HepG2 (cell line): ENCODE measurements around the gene NUDT3. TPM values are rescaled to one million over a fixed set of nuclear protein-coding genes. Genes with fewer than 3 reads are reported as not detected.
A peak's percentile ranks its signal among the peaks of the same experiment; 100 is the strongest.

ENCODE experiments used
- ATF3 ChIP-seq: sonication (generic); formaldehyde crosslinking; IDR thresholded peaks from 2 replicates; pipeline ENCODE4 v1.4.0; 2020; ENCODE audit warnings: missing genetic modification reagents
- GABPB1 ChIP-seq: IDR thresholded peaks from 2 replicates; pipeline ENCODE4 v1.6.1; 2016; ENCODE audit warnings: mild to moderate bottlenecking, missing genetic modification reagents, moderate library complexity, missing compliant biosample characterization
- KDM3A ChIP-seq: IDR thresholded peaks from 2 replicates; pipeline ENCODE4 v1.6.1; 2018; ENCODE audit warnings: low read depth, missing compliant biosample characterization
- MXI1 ChIP-seq: IDR thresholded peaks from 3 replicates; pipeline ENCODE4 v1.6.1; 2012; ENCODE audit warnings: low read depth, low read length, inconsistent platforms, borderline replicate concordance
- NFE2L1 ChIP-seq: sonication (generic); formaldehyde crosslinking; IDR thresholded peaks from 2 replicates; pipeline ENCODE4 v1.4.0; 2020; ENCODE audit warnings: missing genetic modification reagents, mild to moderate bottlenecking, borderline replicate concordance
- NR2C2 ChIP-seq: sonication (generic); formaldehyde crosslinking; IDR thresholded peaks from 2 replicates; pipeline ENCODE4 v1.4.0; 2020; ENCODE audit warnings: missing genetic modification reagents, mild to moderate bottlenecking, moderate library complexity, borderline replicate concordance
- PREB ChIP-seq: sonication (generic); formaldehyde crosslinking; IDR thresholded peaks from 2 replicates; pipeline ENCODE4 v1.4.0; 2020; ENCODE audit warnings: missing genetic modification reagents
- RBAK ChIP-seq: sonication (generic); formaldehyde crosslinking; IDR thresholded peaks from 2 replicates; pipeline ENCODE4 v1.5.1; 2020; ENCODE audit warnings: mild to moderate bottlenecking, missing genetic modification reagents
- SAFB2 ChIP-seq: sonication (generic); formaldehyde crosslinking; IDR thresholded peaks from 2 replicates; pipeline ENCODE4 v1.5.1; 2020; ENCODE audit warnings: missing genetic modification reagents, low read depth, mild to moderate bottlenecking, borderline replicate concordance
- SALL2 ChIP-seq: sonication (generic); formaldehyde crosslinking; IDR thresholded peaks from 2 replicates; pipeline ENCODE4 v1.8.1; 2023; ENCODE audit warnings: mild to moderate bottlenecking, missing genetic modification reagents, inconsistent platforms
- TEF ChIP-seq: sonication (generic); formaldehyde crosslinking; IDR thresholded peaks from 2 replicates; pipeline ENCODE4 v1.5.0; 2020; ENCODE audit warnings: missing genetic modification reagents
- THAP11 ChIP-seq: IDR thresholded peaks from 2 replicates; pipeline ENCODE4 v1.6.1; 2016; ENCODE audit warnings: missing biosample characterization, missing genetic modification reagents
- U2AF2 ChIP-seq: fragments of 200-400 bp; formaldehyde crosslinking; IDR thresholded peaks from 2 replicates; pipeline ENCODE4 v1.6.1; 2017; ENCODE audit warnings: low read depth, mild to moderate bottlenecking, low read length
- ZNF230 ChIP-seq: sonication (generic); formaldehyde crosslinking; IDR thresholded peaks from 2 replicates; pipeline ENCODE4 v1.4.0; 2020; ENCODE audit warnings: mild to moderate bottlenecking, missing genetic modification reagents
- ZNF318 ChIP-seq: sonication (generic); formaldehyde crosslinking; IDR thresholded peaks from 2 replicates; pipeline ENCODE4 v1.4.0; 2020; ENCODE audit warnings: mild to moderate bottlenecking, missing genetic modification reagents
- ZNF432 ChIP-seq: sonication (generic); formaldehyde crosslinking; IDR thresholded peaks from 2 replicates; pipeline ENCODE4 v1.5.0; 2020; ENCODE audit warnings: missing genetic modification reagents, mild to moderate bottlenecking, borderline replicate concordance
- ZNF552 ChIP-seq: sonication (generic); formaldehyde crosslinking; IDR thresholded peaks from 2 replicates; pipeline ENCODE4 v1.9.0; 2022; ENCODE audit warnings: missing genetic modification reagents, mild to moderate bottlenecking, borderline replicate concordance
- ZNF598 ChIP-seq: sonication (generic); formaldehyde crosslinking; IDR thresholded peaks from 2 replicates; pipeline ENCODE4 v1.5.1; 2020; ENCODE audit warnings: mild to moderate bottlenecking, missing genetic modification reagents, borderline replicate concordance
- ZNF816 ChIP-seq: sonication (generic); formaldehyde crosslinking; IDR thresholded peaks from 2 replicates; pipeline ENCODE4 v1.8.0; 2022; ENCODE audit warnings: missing genetic modification reagents, mild to moderate bottlenecking, borderline replicate concordance
- polyA plus RNA-seq, 8 experiments: library from polyadenylated mRNA; depleted of rRNA in 3 of 8; stranded (reverse) in 7 of 8; unstranded in 1 of 8; fragments of >200 nt; fragmentation: Illumina TruSeq in 4 of 8; extraction: Trizol in 4 of 8; gene quantifications; 2 replicates each; pipeline versions ENCODE4 v1.2.1 to v1.2.3, GENCODE V29; 2011 to 2016; ENCODE audit warnings: low read depth in 4 of 8, missing spikeins in 1 of 8, mixed read lengths in 1 of 8; ENCODE audit not compliant: insufficient read depth in 1 of 8
- total RNA-seq, 5 experiments: library from RNA; depleted of rRNA; stranded (reverse); fragments of >200 nt; fragmentation: Illumina TruSeq; extraction: Trizol; gene quantifications; 2 replicates each; pipeline ENCODE4 v1.2.3, GENCODE V29; 2016; ENCODE audit warnings: low read depth in 1 of 5

The NUDT3 gene
- total and polyA plus RNA-seq, 2 of the 13 experiments (the other 11 are each of a cell fraction or from before 2014, with no cell fraction given) = 20.2 to 20.6 TPM

GRCh38 chr6:34391786-34392496 is 528 bp downstream of the NUDT3 start (continued):
- no peak; the same call in 1 of the 2 replicates for TF ChIP-seq ZNF552 (CRISPR knock-in tag)
- no peak; the same call in 1 of the 2 replicates for TF ChIP-seq ZNF816 (CRISPR knock-in tag)
- TF ChIP-seq THAP11 (CRISPR knock-in tag) = 0 out of 2 replicates have a peak, but pooled peaks have one; percentile 23
- peak; percentile 31; the same call in 1 of the 2 replicates for TF ChIP-seq TEF (CRISPR knock-in tag)
- no peak for TF ChIP-seq SALL2 (CRISPR knock-in tag)
- peak; percentile 64; the same call in 1 of the 2 replicates for TF ChIP-seq RBAK (CRISPR knock-in tag)
- TF ChIP-seq ZNF230 (CRISPR knock-in tag) = no peak
- no peak for TF ChIP-seq ZNF432 (CRISPR knock-in tag)
- no peak; the same call in 1 of the 2 replicates for TF ChIP-seq NR2C2 (CRISPR knock-in tag)
- TF ChIP-seq PREB = no peak
- peak; percentile 60; the same call in 1 of the 3 replicates for TF ChIP-seq MXI1
- TF ChIP-seq SAFB2 (CRISPR knock-in tag) = no peak
- no peak for TF ChIP-seq ATF3 (CRISPR knock-in tag)
- TF ChIP-seq ZNF318 (CRISPR knock-in tag) = 0 out of 2 replicates have a peak, but pooled peaks have one; percentile 63
- no peak for TF ChIP-seq U2AF2
- TF ChIP-seq KDM3A = no peak
- TF ChIP-seq GABPB1 (CRISPR knock-in tag) = peak; percentile 66
- peak; percentile 57; the same call in 1 of the 2 replicates for TF ChIP-seq NFE2L1 (CRISPR knock-in tag)
- TF ChIP-seq ZNF598 = peak; percentile 64; the same call in 1 of the 2 replicates
